ENCODE results near the gene CYP21A2. TPM values are rescaled to one million over a fixed set of nuclear protein-coding genes. Genes with fewer than 3 reads are reported as not detected.
"Not testable (repeated sequence)": the region's sequence is repeated elsewhere in the genome, so short reads cannot be mapped to it uniquely, and the experiment has no call there.

Gene CYP21A2
- total RNA-seq, result 0.92 and 1.0 TPM in 2 replicates
- polyA plus RNA-seq, result 0.62 TPM in 1 of 2 replicates, not detected in the other

DNA sequence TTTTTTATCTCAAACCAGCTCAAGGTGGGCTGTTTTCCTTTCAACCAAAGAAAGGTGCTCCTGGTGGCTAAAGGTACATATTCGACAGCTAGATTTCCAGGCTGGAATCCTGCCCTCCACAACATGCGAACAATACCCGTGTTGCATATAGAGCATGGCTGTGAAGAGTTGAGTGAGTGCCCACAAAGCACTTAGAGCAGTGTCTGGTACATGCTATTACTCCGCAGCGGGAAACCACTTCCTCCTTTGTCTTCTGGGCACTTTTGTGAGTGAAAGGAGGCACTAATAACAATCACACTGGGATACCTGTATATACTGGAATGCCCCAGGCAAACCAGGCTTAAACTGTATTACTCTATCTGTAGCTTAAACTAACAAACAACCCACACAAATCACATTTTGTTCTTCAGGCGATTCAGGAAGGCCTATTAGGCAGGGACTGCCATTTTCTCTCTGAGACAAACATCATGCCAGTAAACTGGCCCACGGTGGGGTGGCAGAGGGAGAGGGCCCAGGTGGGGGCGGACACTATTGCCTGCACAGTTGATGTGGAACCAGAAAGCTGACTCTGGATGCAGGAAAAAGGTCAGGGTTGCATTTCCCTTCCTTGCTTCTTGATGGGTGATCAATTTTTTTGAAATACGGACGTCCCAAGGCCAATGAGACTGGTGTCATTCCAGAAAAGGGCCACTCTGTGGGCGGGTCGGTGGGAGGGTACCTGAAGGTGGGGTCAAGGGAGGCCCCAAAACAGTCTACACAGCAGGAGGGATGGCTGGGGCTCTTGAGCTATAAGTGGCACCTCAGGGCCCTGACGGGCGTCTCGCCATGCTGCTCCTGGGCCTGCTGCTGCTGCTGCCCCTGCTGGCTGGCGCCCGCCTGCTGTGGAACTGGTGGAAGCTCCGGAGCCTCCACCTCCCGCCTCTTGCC, at the start of gene CYP21A2:
Gene CYP21A2, plus strand, starts transcription at position 818 of the 927 bp plus-strand sequence. Its CDS starts 8 bp downstream, at position 826.
- not testable (repeated sequence) for H3K27ac ChIP-seq

DNA sequence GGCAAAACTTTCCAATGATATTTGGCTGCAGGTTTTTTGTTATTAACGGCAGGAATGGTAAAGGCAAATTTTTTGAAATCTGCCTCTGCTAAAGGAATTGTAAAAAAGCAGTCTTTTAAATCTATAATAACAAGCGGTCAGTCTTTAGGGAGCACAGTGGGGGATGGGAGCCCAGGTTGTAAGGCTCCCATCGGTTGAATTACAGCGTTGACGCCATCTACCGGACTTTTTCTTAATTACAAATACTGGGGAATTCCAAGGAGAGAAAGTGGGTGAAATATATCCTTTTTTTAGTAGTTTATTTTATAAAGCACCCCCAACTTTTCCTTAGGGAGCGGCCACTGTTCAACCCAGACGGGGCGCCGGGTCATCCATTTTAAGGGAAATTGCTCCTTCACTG, 48.9 kb upstream of the CYP21A2 start:
- not testable (repeated sequence) for H3K27ac ChIP-seq; H3K27me3 ChIP-seq; H3K36me3 ChIP-seq; H3K4me1 ChIP-seq (ENCODE audit: low read depth); DNase-seq (ENCODE audit: low read depth in 1 of 2, low spot score in 1 of 2); H3K4me3 ChIP-seq; H3K9me3 ChIP-seq (ENCODE audit: low read depth)

More for the DNA sequence above, at the start of gene CYP21A2:
- not testable (repeated sequence) for H3K36me3 ChIP-seq; H3K4me1 ChIP-seq (ENCODE audit: low read depth); DNase-seq (ENCODE audit: low read depth in 1 of 2, low spot score in 1 of 2); H3K4me3 ChIP-seq; H3K27me3 ChIP-seq; H3K9me3 ChIP-seq (ENCODE audit: low read depth)

DNA sequence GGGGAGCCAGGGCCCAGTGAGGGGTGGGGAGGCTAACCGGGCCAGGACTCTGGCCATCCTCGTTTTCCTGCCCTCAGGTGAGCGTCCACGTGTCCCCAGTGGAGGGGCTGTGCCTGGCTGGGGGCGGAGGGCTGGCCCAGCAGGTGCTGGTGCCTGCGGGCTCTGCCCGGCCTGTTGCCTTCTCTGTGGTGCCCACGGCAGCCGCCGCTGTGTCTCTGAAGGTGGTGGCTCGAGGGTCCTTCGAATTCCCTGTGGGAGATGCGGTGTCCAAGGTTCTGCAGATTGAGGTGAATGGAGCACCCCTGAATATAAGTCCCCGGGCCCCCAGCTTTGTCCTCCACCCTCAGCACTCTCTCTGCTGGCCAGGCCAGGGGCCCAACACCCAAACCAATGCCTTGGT, 43.8 kb upstream of the CYP21A2 start:
- H3K4me1 ChIP-seq (ENCODE audit: low read depth); H3K4me3 ChIP-seq; H3K36me3 ChIP-seq; H3K27me3 ChIP-seq; H3K9me3 ChIP-seq (ENCODE audit: low read depth); DNase-seq (ENCODE audit: low read depth in 1 of 2, low spot score in 1 of 2); H3K27ac ChIP-seq: not testable (repeated sequence)

DNA sequence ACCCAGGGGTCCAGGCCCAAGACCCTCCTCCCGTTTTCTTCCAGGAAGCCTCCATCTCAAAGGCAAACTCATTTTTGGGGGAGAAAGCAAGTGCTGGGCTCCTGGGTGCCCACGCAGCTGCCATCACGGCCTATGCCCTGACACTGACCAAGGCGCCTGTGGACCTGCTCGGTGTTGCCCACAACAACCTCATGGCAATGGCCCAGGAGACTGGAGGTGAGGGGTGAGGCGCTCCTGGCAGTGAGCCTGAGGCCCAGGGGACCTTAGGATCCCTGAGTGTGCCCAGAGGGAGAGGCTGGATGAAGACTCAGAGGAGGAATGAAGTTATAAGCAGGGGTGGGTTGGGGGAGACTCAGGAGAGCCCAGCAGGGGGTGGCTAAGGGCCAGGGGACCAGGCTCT, 41.8 kb upstream of the CYP21A2 start:
- H3K4me3 ChIP-seq; H3K9me3 ChIP-seq (ENCODE audit: low read depth); H3K27me3 ChIP-seq; DNase-seq (ENCODE audit: low read depth in 1 of 2, low spot score in 1 of 2); H3K36me3 ChIP-seq; H3K4me1 ChIP-seq (ENCODE audit: low read depth); H3K27ac ChIP-seq: not testable (repeated sequence)

DNA sequence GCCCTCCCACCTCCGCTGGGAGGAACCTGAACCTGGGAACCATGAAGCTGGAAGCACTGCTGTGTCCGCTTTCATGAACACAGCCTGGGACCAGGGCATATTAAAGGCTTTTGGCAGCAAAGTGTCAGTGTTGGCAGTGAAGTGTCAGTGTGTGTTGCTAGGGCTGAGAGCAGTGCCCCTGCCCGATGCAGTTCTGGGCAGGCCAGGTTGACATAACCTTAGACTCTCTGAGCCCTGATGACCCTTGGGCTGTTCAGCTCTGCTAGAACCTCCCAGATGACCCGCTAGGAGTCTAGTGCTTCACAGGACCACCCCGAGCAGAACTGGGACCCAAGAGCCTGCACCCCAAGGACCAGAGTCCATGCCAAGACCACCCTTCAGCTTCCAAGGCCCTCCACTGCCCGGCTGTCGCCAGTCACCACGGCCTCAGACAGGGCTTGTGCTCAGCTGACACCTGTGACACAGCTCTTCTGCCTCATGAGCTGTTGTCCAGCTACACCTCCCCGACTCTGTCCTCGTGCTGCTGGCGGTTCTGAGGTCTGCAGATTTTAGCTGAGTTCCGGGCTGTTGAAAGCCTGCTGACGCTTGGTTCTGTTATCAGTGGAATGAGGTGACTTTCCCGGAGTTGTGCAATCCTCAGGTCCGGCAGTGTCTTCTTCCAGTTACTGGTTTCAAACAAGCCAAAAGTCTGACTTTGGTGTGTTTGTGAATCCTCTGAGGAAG, 35.5 kb upstream of the CYP21A2 start:
- not testable (repeated sequence) for H3K4me1 ChIP-seq (ENCODE audit: low read depth); H3K27me3 ChIP-seq; H3K9me3 ChIP-seq (ENCODE audit: low read depth); H3K27ac ChIP-seq; H3K36me3 ChIP-seq; H3K4me3 ChIP-seq; DNase-seq (ENCODE audit: low read depth in 1 of 2, low spot score in 1 of 2)

DNA sequence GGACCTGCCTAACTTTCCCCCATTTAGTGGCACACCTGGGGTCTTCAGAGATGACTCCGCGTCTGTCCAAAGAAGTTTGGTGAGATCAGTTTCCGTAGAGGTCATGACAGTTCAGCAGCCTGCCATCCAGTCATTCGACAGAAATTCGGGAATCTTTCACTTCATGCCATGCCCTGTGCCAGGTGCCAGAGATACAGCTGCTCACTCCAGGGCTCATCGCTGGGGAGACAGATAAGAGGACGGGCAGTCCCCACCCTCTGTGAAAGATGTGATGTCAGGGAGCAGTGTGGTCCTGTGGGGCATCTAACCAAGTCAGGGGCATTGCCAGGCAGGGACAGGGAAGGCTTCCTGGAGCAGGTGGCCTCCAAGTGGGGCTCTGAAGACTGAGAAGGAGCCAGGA, 34.9 kb upstream of the CYP21A2 start:
- not testable (repeated sequence) for H3K9me3 ChIP-seq (ENCODE audit: low read depth)

DNA sequence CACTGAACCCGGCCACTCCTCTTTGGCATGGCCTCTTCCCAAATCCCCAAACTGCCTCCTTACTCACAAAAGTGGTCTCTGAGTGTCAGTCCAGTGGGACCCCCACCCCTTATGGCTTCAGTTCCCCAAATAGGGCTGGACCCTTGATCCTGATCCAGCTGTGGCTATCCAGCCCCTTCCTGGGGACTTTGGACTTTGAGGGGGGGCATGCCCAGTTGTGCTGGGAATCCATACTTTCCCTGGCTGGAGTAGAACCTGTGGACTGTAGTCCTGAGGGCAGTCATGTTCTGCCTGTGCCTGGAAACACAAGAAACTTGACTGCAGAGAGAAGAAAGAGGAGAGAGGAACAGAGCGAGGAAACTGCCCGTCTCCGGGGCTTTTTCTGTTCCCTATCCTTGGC, 33.8 kb upstream of the CYP21A2 start:
- H3K9me3 ChIP-seq (ENCODE audit: low read depth); H3K27ac ChIP-seq; H3K4me3 ChIP-seq; H3K36me3 ChIP-seq; H3K27me3 ChIP-seq; DNase-seq (ENCODE audit: low read depth in 1 of 2, low spot score in 1 of 2); H3K4me1 ChIP-seq (ENCODE audit: low read depth): not testable (repeated sequence)

More for the DNA sequence above, 34.9 kb upstream of the CYP21A2 start:
- not testable (repeated sequence) for H3K27me3 ChIP-seq; H3K36me3 ChIP-seq; DNase-seq (ENCODE audit: low read depth in 1 of 2, low spot score in 1 of 2); H3K27ac ChIP-seq; H3K4me1 ChIP-seq (ENCODE audit: low read depth); H3K4me3 ChIP-seq

DNA sequence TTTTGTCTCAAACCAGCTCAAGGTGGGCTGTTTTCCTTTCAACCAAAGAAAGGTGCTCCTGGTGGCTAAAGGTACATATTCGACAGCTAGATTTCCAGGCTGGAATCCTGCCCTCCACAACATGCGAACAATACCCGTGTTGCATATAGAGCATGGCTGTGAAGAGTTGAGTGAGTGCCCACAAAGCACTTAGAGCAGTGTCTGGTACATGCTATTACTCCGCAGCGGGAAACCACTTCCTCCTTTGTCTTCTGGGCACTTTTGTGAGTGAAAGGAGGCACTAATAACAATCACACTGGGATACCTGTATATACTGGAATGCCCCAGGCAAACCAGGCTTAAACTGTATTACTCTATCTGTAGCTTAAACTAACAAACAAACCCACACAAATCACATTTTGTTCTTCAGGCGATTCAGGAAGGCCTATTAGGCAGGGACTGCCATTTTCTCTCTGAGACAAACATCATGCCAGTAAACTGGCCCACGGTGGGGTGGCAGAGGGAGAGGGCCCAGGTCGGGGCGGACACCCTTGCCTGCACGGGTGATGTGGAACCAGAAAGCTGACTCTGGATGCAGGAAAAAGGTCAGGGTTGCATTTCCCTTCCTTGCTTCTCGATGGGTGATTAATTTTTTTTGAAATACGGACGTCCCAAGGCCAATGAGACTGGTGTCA, 33.2 kb upstream of the CYP21A2 start:
- not testable (repeated sequence) for H3K27me3 ChIP-seq; H3K4me3 ChIP-seq; DNase-seq (ENCODE audit: low read depth in 1 of 2, low spot score in 1 of 2); H3K27ac ChIP-seq; H3K36me3 ChIP-seq; H3K9me3 ChIP-seq (ENCODE audit: low read depth); H3K4me1 ChIP-seq (ENCODE audit: low read depth)

DNA sequence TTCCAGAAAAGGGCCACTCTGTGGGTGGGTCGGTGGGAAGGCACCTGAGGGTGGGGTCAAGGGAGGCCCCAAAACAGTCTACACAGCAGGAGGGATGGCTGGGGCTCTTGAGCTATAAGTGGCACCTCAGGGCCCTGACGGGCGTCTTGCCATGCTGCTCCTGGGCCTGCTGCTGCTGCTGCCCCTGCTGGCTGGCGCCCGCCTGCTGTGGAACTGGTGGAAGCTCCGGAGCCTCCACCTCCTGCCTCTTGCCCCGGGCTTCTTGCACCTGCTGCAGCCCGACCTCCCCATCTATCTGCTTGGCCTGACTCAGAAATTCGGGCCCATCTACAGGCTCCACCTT, 32.7 kb upstream of the CYP21A2 start:
- not testable (repeated sequence) for H3K4me3 ChIP-seq; H3K9me3 ChIP-seq (ENCODE audit: low read depth); H3K4me1 ChIP-seq (ENCODE audit: low read depth); H3K27me3 ChIP-seq; DNase-seq (ENCODE audit: low read depth in 1 of 2, low spot score in 1 of 2); H3K27ac ChIP-seq; H3K36me3 ChIP-seq

DNA sequence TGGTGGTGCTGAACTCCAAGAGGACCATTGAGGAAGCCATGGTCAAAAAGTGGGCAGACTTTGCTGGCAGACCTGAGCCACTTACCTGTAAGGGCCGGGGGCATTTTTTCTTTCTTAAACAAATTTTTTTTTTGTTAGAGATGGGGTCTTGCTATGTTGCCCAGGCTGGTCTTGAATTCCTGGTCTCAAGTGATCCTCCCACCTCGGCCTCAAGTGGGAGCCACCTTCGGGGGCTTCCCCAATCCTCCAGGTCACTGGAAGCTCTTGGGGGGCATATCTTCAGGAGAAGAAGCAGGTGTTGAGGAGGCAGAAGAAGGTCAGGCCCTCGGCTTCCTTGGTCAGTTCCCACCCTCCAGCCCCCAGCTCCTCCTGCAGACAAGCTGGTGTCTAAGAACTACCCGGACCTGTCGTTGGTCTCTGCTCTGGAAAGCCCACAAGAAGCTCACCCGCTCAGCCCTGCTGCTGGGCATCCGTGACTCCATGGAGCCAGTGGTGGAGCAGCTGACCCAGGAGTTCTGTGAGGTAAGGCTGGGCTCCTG, 32.2 kb upstream of the CYP21A2 start:
- not testable (repeated sequence) for H3K4me1 ChIP-seq (ENCODE audit: low read depth); H3K27ac ChIP-seq; H3K27me3 ChIP-seq; DNase-seq (ENCODE audit: low read depth in 1 of 2, low spot score in 1 of 2); H3K9me3 ChIP-seq (ENCODE audit: low read depth); H3K4me3 ChIP-seq; H3K36me3 ChIP-seq

DNA sequence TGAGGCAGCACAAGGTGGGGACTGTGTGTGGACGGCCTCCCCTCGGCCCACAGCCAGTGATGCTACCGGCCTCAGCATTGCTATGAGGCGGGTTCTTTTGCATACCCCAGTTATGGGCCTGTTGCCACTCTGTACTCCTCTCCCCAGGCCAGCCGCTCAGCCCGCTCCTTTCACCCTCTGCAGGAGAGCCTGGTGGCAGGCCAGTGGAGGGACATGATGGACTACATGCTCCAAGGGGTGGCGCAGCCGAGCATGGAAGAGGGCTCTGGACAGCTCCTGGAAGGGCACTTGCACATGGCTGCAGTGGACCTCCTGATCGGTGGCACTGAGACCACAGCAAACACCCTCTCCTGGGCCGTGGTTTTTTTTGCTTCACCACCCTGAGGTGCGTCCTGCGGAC, 31.1 kb upstream of the CYP21A2 start:
- not testable (repeated sequence) for H3K27ac ChIP-seq; H3K4me3 ChIP-seq; H3K4me1 ChIP-seq (ENCODE audit: low read depth); H3K27me3 ChIP-seq; H3K9me3 ChIP-seq (ENCODE audit: low read depth); H3K36me3 ChIP-seq; DNase-seq (ENCODE audit: low read depth in 1 of 2, low spot score in 1 of 2)

DNA sequence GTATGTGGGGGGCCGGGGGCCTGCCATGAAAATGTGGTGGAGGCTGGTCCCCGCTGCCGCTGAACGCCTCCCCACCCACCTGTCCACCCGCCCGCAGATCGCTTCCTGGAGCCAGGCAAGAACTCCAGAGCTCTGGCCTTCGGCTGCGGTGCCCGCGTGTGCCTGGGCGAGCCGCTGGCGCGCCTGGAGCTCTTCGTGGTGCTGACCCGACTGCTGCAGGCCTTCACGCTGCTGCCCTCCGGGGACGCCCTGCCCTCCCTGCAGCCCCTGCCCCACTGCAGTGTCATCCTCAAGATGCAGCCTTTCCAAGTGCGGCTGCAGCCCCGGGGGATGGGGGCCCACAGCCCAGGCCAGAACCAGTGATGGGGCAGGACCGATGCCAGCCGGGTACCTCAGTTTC, 30.2 kb upstream of the CYP21A2 start:
- H3K4me3 ChIP-seq; H3K27ac ChIP-seq; H3K36me3 ChIP-seq; H3K4me1 ChIP-seq (ENCODE audit: low read depth); H3K9me3 ChIP-seq (ENCODE audit: low read depth); H3K27me3 ChIP-seq; DNase-seq (ENCODE audit: low read depth in 1 of 2, low spot score in 1 of 2): not testable (repeated sequence)

DNA sequence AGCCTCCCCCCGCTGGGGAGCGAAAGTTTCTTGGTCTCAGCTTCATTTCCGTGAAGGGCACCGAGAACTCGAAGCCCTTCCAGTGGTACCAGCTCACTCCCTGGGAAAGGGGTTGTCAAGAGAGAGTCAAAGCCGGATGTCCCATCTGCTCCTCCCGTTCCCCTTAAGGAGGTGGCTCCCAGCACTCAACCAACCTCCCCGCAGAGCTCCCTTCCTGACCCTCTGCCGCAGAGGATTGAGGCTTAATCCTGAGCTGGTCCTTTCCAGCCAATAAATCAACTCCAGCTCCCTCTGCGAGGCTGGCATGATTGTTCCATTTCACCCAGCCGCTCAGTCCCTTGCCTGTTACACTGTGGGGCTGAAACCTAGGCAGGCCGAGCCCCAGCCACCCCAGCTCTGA, 29.6 kb upstream of the CYP21A2 start:
- H3K9me3 ChIP-seq (ENCODE audit: low read depth); H3K27me3 ChIP-seq; H3K36me3 ChIP-seq; H3K27ac ChIP-seq; H3K4me1 ChIP-seq (ENCODE audit: low read depth); H3K4me3 ChIP-seq; DNase-seq (ENCODE audit: low read depth in 1 of 2, low spot score in 1 of 2): not testable (repeated sequence)

DNA sequence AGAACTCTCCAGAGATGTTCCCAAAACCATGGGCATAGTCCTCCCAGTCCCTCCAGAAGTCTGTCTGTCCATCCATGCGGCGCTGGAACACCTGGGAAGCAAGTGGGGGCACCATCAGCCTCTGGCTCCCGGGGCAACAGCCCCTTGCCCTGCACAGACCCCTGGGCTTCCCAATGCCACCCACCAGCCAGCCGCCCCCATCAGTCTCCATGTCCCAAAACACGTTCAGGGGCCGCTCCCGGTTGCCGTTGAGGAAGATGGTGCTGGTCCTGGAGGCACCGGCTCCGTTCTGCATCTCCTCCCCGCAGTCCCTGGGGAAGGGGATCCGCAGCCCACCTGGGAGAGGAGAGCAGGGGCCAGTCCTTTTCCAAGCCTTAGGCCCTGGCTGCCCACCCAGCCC, 28.7 kb upstream of the CYP21A2 start:
- not testable (repeated sequence) for H3K4me3 ChIP-seq; H3K4me1 ChIP-seq (ENCODE audit: low read depth); H3K27ac ChIP-seq; H3K36me3 ChIP-seq; DNase-seq (ENCODE audit: low read depth in 1 of 2, low spot score in 1 of 2); H3K27me3 ChIP-seq; H3K9me3 ChIP-seq (ENCODE audit: low read depth)

Measured in cardiac muscle cell (in vitro differentiated cells and primary cell).